ENCODE results near the gene CAMSAP1.
"Not testable (repeated sequence)": the region's sequence is repeated elsewhere in the genome, so short reads cannot be mapped to it uniquely, and the experiment has no call there.

CAMSAP1 gene

DNA sequence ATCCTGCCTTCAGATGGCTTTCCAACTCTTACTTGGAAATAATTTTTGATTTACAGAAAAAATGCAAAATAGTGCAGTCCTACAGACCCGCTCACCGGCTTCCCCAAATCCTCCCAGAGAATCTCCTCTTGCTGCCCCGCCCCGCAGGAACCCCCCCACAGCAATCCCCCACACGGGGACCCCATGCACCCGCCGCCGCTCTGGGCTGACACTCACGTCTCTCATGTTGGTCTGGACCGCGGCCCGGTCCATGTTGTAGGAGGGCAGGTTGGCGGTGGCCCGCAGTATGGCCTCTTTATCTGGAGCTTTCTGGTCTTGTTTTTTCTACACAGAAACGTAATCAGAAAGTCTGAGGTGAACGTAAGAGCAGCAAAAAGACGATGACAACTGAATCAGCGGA lies 40.2 kb upstream of the CAMSAP1 start:
- Mint-ChIP-seq H3K4me3 (no peak overlapping the region), H3K27me3 (no peaks in the 10 kb centered on the region), H3K36me3 (peaks cover 32% of the 10 kb centered on the region), H3K9me3 (no peaks in the 10 kb centered on the region), H3K27ac (no peak overlapping the region), H3K4me1 (peaks cover 2% of the 10 kb centered on the region)
- ATAC-seq (ENCODE audit: low read depth) (no peak), DNase-seq (ENCODE audit: low spot score in 2 of 2) (no peak)

DNA sequence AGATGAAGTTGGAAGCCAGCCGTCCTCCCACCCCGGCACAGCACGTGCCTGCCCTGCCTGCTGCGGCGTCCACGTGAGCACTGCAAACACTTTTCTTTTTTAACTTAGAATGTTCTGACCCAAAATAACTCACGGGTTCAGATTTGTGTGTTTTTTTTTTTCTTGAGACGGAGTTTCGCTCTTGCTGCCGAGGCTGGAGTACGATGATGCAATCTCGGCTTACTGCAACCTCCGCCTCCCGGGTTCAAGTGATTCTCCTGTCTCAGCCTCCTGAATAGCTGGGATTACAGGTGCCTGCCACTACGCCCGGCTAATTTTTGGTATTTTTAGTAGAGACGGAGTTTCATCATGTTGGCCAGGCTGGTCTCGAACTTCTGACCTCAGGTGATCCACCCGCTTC lies 39.8 kb upstream of the CAMSAP1 start:
- not testable (repeated sequence) for ATAC-seq (ENCODE audit: low read depth); H3K4me1 Mint-ChIP-seq; H3K27me3 Mint-ChIP-seq; DNase-seq (ENCODE audit: low spot score in 2 of 2); H3K9me3 Mint-ChIP-seq; H3K27ac Mint-ChIP-seq; H3K4me3 Mint-ChIP-seq
- H3K36me3 Mint-ChIP-seq, result peaks cover 32% of the 10 kb centered on the region

DNA sequence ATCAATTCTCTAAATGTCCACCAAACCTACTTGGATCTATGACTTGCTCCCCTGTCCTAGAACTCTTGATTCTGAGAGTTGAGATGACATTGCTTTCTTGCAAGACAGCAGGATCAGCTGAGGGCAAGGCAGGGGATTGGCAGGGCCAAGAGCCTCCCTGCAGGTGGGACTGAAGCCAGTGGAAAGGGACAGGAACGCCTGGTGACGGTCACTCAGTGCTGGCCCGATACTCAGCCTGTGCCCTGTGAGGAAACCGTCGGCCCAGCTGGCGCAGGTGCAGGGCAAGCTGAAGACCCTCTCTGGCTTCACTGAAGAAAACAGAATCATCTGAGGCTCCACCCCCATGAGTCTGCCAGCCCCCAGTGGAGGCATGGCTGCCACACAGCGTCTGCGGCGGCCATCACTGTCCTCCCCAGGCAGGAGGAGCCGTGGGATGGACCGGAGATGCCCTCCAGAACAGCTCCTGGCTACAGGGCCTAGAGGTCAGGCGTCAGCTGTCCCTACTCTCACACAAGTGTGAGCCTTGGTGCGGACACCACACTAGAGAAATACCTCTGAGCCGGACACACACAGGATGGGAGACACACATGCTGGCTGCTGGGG lies 39.1 kb upstream of the CAMSAP1 start:
- H3K4me1 Mint-ChIP-seq, result peaks cover 4% of the 10 kb centered on the region
- ATAC-seq (ENCODE audit: low read depth) (no peak), DNase-seq (ENCODE audit: low spot score in 2 of 2) (no peak)
- H3K27me3 Mint-ChIP-seq, result no peaks in the 10 kb centered on the region
- H3K27ac Mint-ChIP-seq, result no peak overlapping the region
- H3K36me3 Mint-ChIP-seq, result peaks cover 37% of the 10 kb centered on the region
- no peak overlapping the region for H3K4me3 Mint-ChIP-seq
- no peaks in the 10 kb centered on the region for H3K9me3 Mint-ChIP-seq

DNA sequence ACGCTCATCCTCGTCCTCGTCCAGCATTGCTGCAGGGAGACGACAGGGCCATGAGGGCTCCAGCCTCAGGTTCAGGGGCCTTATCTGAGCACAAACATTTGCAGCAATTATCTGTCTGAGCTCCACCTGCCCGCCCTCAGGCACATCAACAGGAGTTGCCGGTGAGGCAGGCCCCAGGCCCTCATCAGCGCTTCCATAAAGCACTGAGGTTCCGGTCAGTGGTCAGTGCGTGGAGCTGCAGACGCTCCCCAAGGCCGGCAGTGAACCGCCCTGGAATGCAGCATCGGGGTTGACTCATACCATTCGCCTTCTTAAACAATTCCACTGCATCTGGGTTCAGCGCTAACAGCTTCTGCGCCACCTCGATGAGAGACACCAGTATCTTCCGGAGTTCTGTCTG lies 38.6 kb upstream of the CAMSAP1 start:
- peaks cover 4% of the 10 kb centered on the region for H3K4me1 Mint-ChIP-seq
- ATAC-seq (ENCODE audit: low read depth) (no peak), DNase-seq (ENCODE audit: low spot score in 2 of 2) (no peak)
- H3K27ac Mint-ChIP-seq, result no peak overlapping the region
- peaks cover 37% of the 10 kb centered on the region for H3K36me3 Mint-ChIP-seq
- no peaks in the 10 kb centered on the region for H3K27me3 Mint-ChIP-seq
- no peak overlapping the region for H3K4me3 Mint-ChIP-seq
- no peaks in the 10 kb centered on the region for H3K9me3 Mint-ChIP-seq

DNA sequence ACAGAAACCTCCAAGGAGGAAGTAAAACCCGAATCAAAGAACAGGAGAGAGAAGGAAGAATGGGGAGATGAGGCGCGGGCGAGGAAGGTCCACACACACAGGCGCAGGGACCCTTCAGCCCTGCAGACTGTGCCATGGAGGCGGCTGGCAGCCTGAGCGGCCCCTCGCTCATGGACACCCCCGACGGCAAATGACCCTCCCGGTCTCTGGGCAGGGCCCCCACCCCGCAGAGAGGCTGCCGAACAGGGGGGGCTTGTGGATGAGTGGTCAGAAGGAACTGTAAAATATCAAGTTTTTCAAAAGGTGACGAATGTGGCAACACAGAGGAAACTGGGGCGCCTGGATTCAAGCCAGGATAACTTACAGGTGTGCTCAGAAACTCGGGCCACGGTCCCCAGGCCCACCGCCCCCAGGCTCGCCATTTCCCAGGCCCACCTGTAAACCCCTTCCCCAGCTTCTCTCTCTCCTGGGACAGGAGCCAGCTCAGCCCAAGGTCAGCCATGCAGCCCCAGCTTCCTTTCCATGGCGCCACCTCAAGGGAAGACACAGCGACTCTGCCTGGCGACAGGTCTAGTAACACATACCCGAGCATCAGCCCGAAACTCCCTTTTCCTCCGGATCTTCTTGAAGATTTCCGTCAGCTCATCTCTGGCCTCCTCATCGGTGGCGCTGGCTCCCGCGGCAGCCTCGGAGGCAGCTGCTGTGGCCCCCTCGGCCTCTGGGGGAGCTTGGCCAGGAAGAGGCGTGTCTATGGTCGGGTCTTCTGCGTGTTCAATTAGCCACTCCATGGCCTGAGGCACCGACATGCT lies 37.3 kb upstream of the CAMSAP1 start:
- no peak overlapping the region for H3K4me3 Mint-ChIP-seq
- H3K27me3 Mint-ChIP-seq, result no peaks in the 10 kb centered on the region
- peaks cover 41% of the 10 kb centered on the region for H3K36me3 Mint-ChIP-seq
- no peaks in the 10 kb centered on the region for H3K9me3 Mint-ChIP-seq
- H3K4me1 Mint-ChIP-seq, result peaks cover 4% of the 10 kb centered on the region
- no peak for ATAC-seq (ENCODE audit: low read depth)
- peak overlapping the region; percentile 14 for H3K27ac Mint-ChIP-seq
- DNase-seq (ENCODE audit: low spot score in 2 of 2), result no peak

DNA sequence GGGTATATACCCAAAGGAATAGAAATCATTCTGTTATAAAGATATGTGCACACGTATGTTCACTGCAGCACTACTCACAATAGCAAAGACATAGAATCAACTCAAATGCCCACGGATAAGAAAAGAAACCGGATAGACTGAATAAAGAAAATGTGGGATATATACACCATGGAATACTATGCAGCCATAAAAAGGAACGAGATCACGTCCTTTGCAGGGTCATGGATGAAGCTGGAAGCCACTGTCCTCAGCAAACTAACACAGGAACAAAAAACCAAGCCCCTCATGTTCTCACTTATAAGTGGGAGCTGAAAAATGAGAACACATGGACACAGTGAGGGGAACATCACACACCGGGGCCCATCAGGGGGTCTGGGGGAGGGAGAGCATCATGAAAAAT lies 36.3 kb upstream of the CAMSAP1 start:
- H3K4me1 Mint-ChIP-seq; H3K27me3 Mint-ChIP-seq; ATAC-seq (ENCODE audit: low read depth); DNase-seq (ENCODE audit: low spot score in 2 of 2); H3K9me3 Mint-ChIP-seq; H3K4me3 Mint-ChIP-seq; H3K27ac Mint-ChIP-seq: not testable (repeated sequence)
- peaks cover 38% of the 10 kb centered on the region for H3K36me3 Mint-ChIP-seq

DNA sequence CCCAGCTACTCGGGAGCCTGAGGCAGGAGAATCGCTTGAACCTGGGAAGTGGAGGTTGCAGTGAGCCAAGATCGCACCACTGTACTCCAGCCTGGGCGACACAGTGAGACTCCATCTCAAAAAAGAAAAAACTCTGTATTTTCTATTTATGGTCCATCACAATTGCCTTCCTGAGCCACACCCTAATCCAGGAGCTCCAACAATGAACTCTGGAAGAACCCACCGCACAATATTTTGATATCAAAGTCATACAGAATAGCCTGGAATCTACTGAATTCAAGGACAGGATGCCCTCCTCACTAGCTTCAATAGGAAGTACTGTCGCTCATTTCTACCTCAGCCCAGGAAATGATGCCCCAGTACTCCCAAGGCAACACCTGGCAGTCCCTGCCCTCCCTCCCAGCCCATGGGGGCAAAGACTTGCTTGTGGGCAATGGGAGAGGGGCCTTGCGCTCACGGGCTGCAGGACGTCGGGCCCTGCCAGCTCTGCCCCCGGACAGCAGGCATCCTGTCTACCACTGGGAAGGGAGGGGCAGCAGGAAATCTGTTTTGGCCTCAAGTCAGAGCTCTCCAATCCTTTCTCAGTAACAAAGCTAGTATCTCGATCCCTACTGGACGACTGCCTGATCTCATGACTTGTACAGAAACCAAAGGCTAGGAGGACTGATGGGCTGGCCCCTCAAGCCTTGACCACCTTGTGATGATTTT lies 34.1 kb upstream of the CAMSAP1 start:
- Mint-ChIP-seq H3K4me3 (no peak overlapping the region), H3K4me1 (peaks cover 8% of the 10 kb centered on the region), H3K36me3 (peaks cover 43% of the 10 kb centered on the region), H3K27me3 (no peaks in the 10 kb centered on the region), H3K27ac (no peak overlapping the region), H3K9me3 (peaks cover 2% of the 10 kb centered on the region)
- ATAC-seq (ENCODE audit: low read depth) (no peak), DNase-seq (ENCODE audit: low spot score in 2 of 2) (no peak)

DNA sequence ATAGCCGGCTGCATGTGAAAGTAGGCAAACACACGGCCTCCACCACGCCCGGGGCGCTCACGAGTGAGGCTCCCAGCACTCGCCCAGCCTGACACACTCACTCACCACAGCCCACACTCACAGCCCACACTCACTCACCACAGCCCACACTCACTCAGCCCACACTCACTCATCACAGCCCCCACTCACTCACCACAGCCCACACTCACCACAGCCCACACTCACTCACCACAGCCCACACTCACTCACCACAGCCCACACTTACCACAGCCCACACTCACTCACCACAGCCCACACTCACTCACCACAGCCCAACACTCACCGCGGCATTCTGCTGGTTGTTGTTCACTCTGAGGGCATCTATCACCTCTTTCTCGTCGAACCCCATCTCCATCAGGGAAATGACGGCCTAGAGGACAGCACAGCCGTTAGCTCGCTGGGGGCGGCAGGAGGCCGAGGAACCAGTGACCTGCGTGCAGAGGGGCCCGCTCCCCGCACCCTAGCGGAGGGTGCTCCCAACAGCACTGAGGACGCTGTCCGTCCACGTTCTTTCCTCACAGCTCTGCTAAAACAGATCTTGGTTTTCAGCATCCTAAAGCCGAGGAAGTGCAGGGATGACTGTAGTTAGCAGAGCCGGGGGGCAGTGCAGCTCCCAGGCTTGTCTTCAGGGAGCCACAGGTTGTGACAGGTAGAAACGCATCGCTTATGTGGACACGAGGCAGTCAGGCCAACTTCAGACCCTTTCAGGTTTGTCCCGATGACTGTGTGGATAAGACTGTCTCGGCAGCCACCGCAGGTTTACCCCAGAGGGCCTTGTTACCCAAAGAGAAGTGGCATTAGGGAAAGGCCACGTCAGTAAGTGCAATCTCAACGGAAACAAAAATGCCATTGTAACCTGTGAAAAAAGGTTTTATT lies 32.3 kb upstream of the CAMSAP1 start:
- Mint-ChIP-seq H3K36me3 (peaks cover 41% of the 10 kb centered on the region), H3K4me1 (peaks cover 8% of the 10 kb centered on the region), H3K27me3 (no peaks in the 10 kb centered on the region), H3K9me3 (peaks cover 2% of the 10 kb centered on the region), H3K27ac (peak overlapping the region; percentile 78), H3K4me3 (no peak overlapping the region)
- ATAC-seq (ENCODE audit: low read depth), result peak; percentile 27
- DNase-seq (ENCODE audit: low spot score in 2 of 2), result no peak

DNA sequence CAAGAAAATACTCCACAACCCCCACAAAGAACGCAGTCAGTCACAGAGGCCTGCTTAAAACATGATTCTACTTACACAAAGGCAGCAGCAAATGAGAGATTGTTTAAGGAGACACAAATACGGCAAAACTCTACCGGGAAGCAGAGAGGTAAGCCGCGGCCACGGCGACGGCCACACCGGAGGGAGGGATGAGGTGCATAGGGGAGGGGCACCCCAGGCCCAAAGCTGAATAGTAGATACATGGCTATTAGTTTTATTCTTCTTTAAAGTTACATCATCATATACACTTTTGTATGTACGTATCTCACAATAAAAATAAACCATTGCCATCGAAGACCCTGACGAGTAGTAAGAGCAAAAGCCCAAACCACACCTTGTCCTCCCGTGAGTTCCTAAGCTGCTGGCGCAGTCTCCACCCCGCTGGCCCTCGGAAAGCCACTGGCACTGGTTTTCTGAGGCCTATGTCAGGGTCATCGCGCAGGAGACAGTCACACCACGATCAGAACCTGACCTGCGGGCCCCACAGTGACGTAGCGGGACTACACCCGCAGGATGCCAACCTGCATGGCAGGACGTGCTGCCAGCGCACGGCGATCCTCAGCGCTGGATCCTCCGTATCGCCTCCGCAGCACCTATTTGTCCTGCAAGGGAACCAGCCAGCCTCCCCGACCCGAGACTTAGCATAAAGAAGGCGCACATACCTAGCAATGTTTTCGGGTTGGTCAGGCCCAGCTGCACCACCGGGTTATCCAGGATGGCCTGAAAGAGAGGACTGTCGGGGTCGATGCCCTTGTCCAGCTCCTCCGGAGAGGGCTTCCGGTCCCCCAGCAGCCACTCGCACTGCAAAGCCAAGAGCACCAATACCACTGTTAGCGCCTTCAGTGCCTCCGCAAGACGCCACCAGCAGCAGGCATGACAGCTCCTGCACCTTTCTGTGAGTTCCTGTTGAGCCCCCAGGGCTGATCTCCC lies 30.5 kb upstream of the CAMSAP1 start:
- Mint-ChIP-seq H3K4me3 (no peak overlapping the region), H3K27ac (no peak overlapping the region), H3K27me3 (no peaks in the 10 kb centered on the region), H3K4me1 (peaks cover 6% of the 10 kb centered on the region), H3K36me3 (peaks cover 38% of the 10 kb centered on the region), H3K9me3 (peaks cover 2% of the 10 kb centered on the region)
- DNase-seq (ENCODE audit: low spot score in 2 of 2) (no peak), ATAC-seq (ENCODE audit: low read depth) (no peak)

DNA sequence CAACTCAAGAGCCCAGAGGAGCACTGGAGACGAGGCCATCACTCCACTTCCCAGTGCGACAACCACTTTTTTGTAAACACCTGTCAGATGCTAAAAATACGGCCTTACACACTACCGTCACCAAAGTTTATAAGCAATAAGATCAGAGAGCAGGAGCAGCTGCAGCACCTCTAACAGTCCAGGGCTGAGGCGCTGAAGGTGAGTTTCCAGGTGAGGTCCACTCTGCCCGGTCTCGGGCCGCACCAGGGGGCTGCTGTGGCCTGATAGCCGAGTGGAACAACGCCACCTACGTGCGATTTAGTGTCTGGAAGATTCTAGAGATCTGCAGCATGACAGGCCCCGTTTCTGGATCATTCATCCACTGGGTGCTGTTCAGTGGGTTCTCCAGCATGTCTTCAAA lies 25.8 kb upstream of the CAMSAP1 start:
- peaks cover 34% of the 10 kb centered on the region for H3K36me3 Mint-ChIP-seq
- no peak for DNase-seq (ENCODE audit: low spot score in 2 of 2)
- no peak overlapping the region for H3K27ac Mint-ChIP-seq
- H3K9me3 Mint-ChIP-seq, result no peaks in the 10 kb centered on the region
- no peak overlapping the region for H3K4me3 Mint-ChIP-seq
- no peak for ATAC-seq (ENCODE audit: low read depth)
- no peaks in the 10 kb centered on the region for H3K27me3 Mint-ChIP-seq
- H3K4me1 Mint-ChIP-seq, result no peaks in the 10 kb centered on the region

DNA sequence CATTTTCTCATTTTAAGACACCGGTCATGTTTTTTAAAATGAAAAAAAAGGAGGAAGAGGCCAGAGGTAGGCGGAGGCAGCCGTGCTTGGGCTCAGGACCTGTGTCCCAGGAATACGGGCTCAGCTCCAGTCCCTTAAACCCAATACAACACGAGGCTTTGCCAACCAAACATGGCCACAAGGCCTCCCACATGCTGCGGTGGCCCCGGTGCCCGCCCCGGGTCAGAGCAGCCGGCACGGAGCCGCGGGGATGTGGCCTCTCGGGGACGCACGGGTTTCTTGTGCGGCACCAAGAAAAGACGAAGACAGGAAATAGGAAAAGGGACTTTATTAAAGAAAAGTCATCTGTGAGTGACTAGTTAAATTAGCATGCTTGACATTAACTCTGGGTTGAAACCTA lies 25.3 kb upstream of the CAMSAP1 start:
- no peaks in the 10 kb centered on the region for H3K9me3 Mint-ChIP-seq

DNA sequence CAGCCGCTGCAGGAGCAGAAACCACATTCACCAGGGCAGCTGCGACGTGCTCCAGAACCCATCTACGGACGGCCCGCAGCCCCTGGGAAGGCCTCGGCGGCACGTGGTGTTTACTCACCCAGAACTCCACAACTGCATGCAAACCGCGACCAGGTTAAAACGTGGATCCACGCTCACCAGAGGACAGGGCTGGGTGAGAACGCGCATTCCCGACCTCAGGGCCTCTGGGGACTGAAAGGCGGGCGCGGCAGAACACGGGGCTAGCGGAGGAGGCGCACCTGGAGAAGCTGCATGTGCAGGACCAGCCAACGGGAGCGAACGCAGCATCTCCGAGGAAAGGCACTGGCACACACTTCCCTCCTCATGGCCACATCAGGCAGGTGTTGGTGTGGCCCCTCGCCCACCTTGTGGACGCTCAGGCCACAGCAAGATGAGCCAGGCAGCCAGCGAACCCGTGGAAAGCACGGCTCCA lies 24.0 kb upstream of the CAMSAP1 start:
- peaks cover 26% of the 10 kb centered on the region for H3K36me3 Mint-ChIP-seq
- H3K4me3 Mint-ChIP-seq, result no peak overlapping the region
- no peaks in the 10 kb centered on the region for H3K27me3 Mint-ChIP-seq
- H3K4me1 Mint-ChIP-seq, result peaks cover 3% of the 10 kb centered on the region
- ATAC-seq (ENCODE audit: low read depth) (no peak), DNase-seq (ENCODE audit: low spot score in 2 of 2) (no peak)
- no peaks in the 10 kb centered on the region for H3K9me3 Mint-ChIP-seq
- no peak overlapping the region for H3K27ac Mint-ChIP-seq

More for the DNA sequence above, 25.3 kb upstream of the CAMSAP1 start:
- DNase-seq (ENCODE audit: low spot score in 2 of 2) (no peak), ATAC-seq (ENCODE audit: low read depth) (no peak)
- Mint-ChIP-seq H3K27me3 (no peaks in the 10 kb centered on the region), H3K36me3 (peaks cover 32% of the 10 kb centered on the region), H3K4me1 (peaks cover 3% of the 10 kb centered on the region), H3K4me3 (no peak overlapping the region), H3K27ac (no peak overlapping the region)
